ENCODE results near the gene GJA4. TPM values are rescaled to one million over a fixed set of nuclear protein-coding genes. Genes with fewer than 3 reads are reported as not detected.

The GJA4 gene
- total RNA-seq, 1 donor from 2014 or later, result 11.6 TPM

- no peaks in the 10 kb centered on the region for H3K4me1 Mint-ChIP-seq (ENCODE audit: low read depth)
- peaks cover 4% of the 10 kb centered on the region for H3K36me3 Mint-ChIP-seq (ENCODE audit: low read depth)
- H3K4me3 Mint-ChIP-seq (ENCODE audit: unreplicated experiment), result no peak within 1 kb of the TSS
- DNase-seq (ENCODE audit: low spot score), result no peak
- H3K27ac Mint-ChIP-seq (ENCODE audit: unreplicated experiment), result no peak within 1 kb of the TSS
- TF ChIP-seq CTCF (IDR thresholded peaks at IDR 0.05), result no peak
- H3K9me3 Mint-ChIP-seq (ENCODE audit: low read depth), result peaks cover 6% of the 10 kb centered on the region
- H3K27me3 Mint-ChIP-seq (ENCODE audit: low read depth), result peaks cover 10% of the 10 kb centered on the region
These were observed 37.7 kb upstream of the GJA4 start, which contains the start of gene GJB5 for GRCh38 chr1:34754964-34755637. Gene GJB5 (plus strand): TSS chr1:34755047. CDS start chr1:34757331, 2,284 bp downstream.

DNA sequence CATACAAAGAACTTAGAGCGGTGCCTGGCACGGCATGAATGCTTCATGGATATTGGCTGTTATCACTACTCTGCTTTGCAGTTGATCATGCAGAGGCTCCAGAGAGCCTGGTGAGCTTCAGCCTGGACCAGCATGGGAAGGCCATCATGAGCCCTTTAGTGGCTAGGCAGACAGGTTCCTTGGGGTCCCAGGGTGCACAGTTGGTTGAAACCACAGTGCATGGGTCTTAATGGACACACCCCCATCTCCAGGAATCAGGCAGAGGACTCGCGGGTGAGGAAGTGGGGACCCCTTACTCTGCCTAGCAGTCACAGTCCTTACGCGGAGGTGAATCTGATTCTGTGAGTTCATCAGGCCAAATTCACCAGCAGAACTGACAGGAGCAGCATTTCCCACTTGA, 36.8 kb upstream of the GJA4 start:
- Mint-ChIP-seq H3K36me3 (ENCODE audit: low read depth) (peaks cover 4% of the 10 kb centered on the region), H3K4me1 (ENCODE audit: low read depth) (no peaks in the 10 kb centered on the region), H3K27me3 (ENCODE audit: low read depth) (peaks cover 10% of the 10 kb centered on the region), H3K9me3 (ENCODE audit: low read depth) (peaks cover 6% of the 10 kb centered on the region), H3K4me3 (ENCODE audit: unreplicated experiment) (no peak overlapping the region), H3K27ac (ENCODE audit: unreplicated experiment) (no peak overlapping the region)
- DNase-seq (ENCODE audit: low spot score), result no peak
- TF ChIP-seq CTCF (IDR thresholded peaks at IDR 0.05), result no peak

- DNase-seq (ENCODE audit: low spot score), result no peak
- no peak overlapping the region for H3K27ac Mint-ChIP-seq (ENCODE audit: unreplicated experiment)
- no peak for TF ChIP-seq CTCF (IDR thresholded peaks at IDR 0.05)
- H3K4me3 Mint-ChIP-seq (ENCODE audit: unreplicated experiment), result no peak overlapping the region
- H3K4me1 Mint-ChIP-seq (ENCODE audit: low read depth), result no peaks in the 10 kb centered on the region
- peaks cover 10% of the 10 kb centered on the region for H3K27me3 Mint-ChIP-seq (ENCODE audit: low read depth)
- peaks cover 4% of the 10 kb centered on the region for H3K36me3 Mint-ChIP-seq (ENCODE audit: low read depth)
- peaks cover 6% of the 10 kb centered on the region for H3K9me3 Mint-ChIP-seq (ENCODE audit: low read depth)
These were observed 35.4 kb upstream of the GJA4 start for GRCh38 chr1:34757386-34757785.

DNA sequence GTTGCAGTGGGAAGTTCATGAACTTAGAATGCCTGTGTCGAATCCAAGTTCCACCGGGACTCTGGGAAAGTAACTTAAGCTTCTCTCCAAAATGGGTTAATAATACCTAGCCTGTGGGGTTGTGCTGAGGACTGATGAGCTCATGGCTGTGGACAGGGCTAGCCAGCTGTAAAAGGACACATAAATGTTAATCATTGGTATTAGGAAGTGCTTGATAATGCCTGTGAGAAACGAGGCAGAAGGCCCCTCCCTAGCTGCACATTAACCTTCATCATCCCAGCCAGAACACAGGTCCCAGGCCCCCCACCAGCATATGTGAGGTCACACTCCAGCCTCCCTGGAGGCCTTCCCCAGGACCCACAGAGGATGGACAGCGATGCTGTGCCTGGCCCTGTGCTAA, 34.0 kb upstream of the GJA4 start:
- no peak overlapping the region for H3K27ac Mint-ChIP-seq (ENCODE audit: unreplicated experiment)
- peaks cover 1% of the 10 kb centered on the region for H3K9me3 Mint-ChIP-seq (ENCODE audit: low read depth)
- no peak for DNase-seq (ENCODE audit: low spot score)
- H3K27me3 Mint-ChIP-seq (ENCODE audit: low read depth), result peaks cover 14% of the 10 kb centered on the region
- peaks cover 1% of the 10 kb centered on the region for H3K36me3 Mint-ChIP-seq (ENCODE audit: low read depth)
- H3K4me3 Mint-ChIP-seq (ENCODE audit: unreplicated experiment), result no peak overlapping the region
- no peak for TF ChIP-seq CTCF (IDR thresholded peaks at IDR 0.05)
- peaks cover 6% of the 10 kb centered on the region for H3K4me1 Mint-ChIP-seq (ENCODE audit: low read depth)

DNA sequence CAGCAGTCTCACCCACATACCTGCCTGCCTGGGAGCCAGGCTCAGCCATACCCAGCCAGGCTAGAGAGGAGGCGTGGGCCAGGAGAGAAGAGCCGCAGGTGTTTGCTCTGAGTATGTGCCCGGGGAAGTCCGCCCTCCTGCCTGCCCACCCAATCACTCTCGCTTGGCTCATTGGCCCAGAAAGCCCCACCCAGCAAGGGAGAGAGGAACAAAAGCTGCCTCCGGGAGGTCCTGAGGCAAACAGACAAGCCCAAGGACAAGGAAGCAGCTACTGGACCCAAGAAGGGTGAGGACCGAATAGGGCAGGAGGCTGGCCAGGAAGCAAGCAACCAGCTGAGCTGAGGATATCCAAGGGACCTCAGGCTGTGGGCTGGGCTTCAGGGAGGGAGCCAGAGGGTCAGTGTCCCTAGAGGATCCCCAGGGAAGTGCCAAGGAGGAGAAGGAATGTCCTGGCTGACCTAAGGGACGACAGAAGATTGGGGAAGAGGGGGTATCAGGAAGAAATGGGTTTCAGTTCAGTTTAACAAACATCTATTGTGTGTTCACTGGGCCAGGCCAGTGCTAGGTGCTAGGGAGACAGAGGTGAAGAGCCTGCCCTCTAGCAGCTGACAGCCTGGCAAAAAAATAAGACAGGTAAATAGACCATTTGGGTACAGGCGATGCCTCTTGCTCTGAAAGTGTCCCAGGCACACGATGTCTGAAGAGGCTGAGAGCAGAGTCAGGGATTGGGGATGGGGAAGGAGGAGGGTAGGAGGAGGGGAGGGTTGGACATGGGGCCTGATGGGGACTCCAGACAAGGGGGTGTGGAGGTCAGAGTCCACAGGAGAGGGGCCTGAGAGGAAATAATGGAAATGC, 33.1 kb upstream of the GJA4 start, which contains the start of gene GJB4:
Gene GJB4, plus strand, starts transcription at position 238 of the 855 bp plus-strand sequence. CDS start 1,515 bp downstream, outside the sequence.
- Mint-ChIP-seq H3K4me1 (ENCODE audit: low read depth) (peaks cover 6% of the 10 kb centered on the region), H3K4me3 (ENCODE audit: unreplicated experiment) (no peak within 1 kb of the TSS), H3K9me3 (ENCODE audit: low read depth) (no peaks in the 10 kb centered on the region), H3K27ac (ENCODE audit: unreplicated experiment) (no peak within 1 kb of the TSS), H3K27me3 (ENCODE audit: low read depth) (peaks cover 14% of the 10 kb centered on the region), H3K36me3 (ENCODE audit: low read depth) (no peaks in the 10 kb centered on the region)
- TF ChIP-seq CTCF (IDR thresholded peaks at IDR 0.05), result no peak
- peak; percentile 17 for DNase-seq (ENCODE audit: low spot score)
